Left colon (tissue), 2 donors: ENCODE measurements around the gene SLC38A1. TPM values are rescaled to one million over a fixed set of nuclear protein-coding genes. Genes with fewer than 3 reads are reported as not detected.
"Not testable (repeated sequence)": the region's sequence is repeated elsewhere in the genome, so short reads cannot be mapped to it uniquely, and the experiment has no call there.

Experiments used
- ATAC-seq: fragments of 200-7000 bp; cut with Tn5 transposase; one replicate; pipeline ENCODE4 v1.9.1; 2020; ENCODE audit warnings: mild to moderate bottlenecking, moderate library complexity
- DNase-seq, 2 donors: peaks; one replicate each; pipeline ENCODE4 v3.0.0-alpha.2; 2020
- intact Hi-C, 2 donors: fragments of 100-400 bp; cut with DNase I in 1 of 2; cut with micrococcal nuclease in 1 of 2; formaldehyde crosslinking; loops; one replicate each; pipeline versions ENCODE4 v1.11.2 to v1.14.0; 2022; cut with DNase I, micrococcal nuclease
- total RNA-seq, 2 donors: library from RNA; stranded (reverse); fragmentation: NEBNext Ultra II Directional; extraction: Animal tissue kit (Norgen Biotek cat#: 25700); gene quantifications; one replicate each; pipeline ENCODE4 v1.2.1, GENCODE V29; 2021
- donor health status: DM: no; HTN: no; CAD: no.
- donor health status: DM: yes; HTN: yes; CAD: no.

The SLC38A1 gene
- total RNA-seq, 2 donors from 2014 or later: 126 to 149 TPM

DNA sequence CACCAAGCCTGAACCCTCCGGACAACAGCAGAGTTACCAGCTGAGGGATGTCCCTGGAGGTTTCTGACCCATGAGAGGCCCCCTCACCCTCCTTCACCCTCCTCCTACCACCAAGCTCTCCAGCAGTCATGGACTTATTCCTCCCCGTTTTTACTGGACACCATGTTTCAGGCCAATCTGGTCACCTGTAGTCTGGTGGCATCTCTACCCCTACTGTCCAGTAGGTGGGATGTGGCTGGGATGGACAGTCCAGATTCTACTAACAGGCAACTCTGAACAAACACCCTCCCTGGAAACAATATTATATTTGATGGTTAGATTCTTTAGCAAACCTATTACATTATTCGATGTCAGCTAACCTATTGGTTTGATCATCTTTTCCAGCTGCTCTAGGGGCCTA lies 83.2 kb downstream of the SLC38A1 start:
- ATAC-seq: no peak
- intact Hi-C loops: no loop called here

DNA sequence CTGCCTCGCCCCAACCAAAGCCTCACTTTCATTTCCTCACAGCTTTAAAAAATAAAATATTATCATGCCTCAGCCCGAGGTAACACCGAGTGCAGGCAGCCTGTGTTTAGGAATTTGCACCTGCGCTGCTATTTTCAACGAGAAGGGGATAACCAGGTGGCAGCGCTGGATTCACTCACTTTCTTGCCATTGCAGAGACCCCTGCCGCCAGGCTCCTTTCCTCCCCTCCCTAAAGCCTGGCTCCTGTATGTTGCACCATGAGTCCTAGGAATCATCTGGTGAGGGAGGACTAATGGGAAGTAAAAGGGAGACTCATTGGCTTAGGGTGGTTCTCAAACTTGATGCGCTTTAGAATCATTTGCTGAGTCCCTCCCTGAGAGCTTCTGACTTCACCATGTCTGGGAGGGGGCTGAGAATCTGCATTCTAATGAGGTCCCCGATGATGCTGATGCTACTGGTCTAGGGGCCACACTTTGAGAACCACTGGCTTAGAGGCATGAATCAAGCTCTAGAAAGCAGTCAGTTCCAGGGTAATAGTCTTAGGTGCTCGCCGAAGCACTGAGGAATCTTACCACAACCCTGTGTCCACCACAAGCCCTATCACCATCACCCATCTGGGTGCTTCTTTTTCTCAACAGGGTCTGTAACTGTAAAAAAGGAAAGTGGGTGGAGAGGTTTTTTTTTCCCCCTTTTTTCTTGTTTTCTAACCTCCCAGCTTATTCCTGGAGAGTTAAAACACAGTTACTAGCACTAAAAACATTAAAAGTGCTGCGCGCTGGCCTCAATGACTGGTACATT lies 83.8 kb downstream of the SLC38A1 start:
- DNase-seq (no peak), ATAC-seq (no peak)
- intact Hi-C loops: no loop called here

More for the DNA sequence above, 83.2 kb downstream of the SLC38A1 start:
- DNase-seq: no peak

DNA sequence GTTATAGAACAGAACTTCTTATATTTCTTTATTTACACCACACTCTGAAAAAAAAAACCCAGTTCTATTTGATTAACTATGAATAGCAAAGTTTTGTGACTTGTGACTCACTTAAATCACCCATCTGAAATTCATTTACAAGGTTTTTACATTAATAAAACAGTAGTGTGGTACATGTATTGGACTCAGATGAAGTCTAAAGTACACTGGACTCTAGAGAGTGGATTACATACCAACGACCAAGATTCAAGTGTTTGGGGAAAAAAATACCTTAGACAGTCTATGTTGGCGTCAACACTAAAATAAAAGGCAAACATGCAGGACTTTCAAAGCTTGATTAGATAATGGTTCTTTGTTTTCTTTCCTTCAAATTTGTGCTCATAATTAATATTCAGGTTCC lies 85.7 kb downstream of the SLC38A1 start:
- ATAC-seq: no peak
- intact Hi-C loops: no loop called here
- no peak for DNase-seq

DNA sequence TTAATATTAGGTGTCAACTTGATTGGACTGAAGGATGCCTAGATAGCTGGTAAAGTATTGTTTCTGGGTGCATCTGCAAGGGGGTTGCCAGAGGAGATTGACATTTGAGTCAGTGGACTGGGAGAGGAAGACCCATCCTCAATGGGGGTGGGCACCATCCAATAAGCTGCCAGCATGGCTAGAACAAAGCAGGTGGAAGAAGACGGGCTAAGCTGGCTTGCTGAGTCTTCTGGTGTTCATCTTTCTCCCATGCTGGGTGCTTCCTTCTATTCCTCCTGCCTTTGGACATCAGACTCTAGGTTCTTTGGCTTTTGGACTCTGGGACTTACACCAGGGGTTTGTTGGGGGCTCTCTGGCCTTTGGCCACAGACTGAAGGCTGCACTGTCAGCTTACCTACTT lies 87.4 kb downstream of the SLC38A1 start:
- intact Hi-C loops: no loop called here
- DNase-seq: no peak
- no peak for ATAC-seq

DNA sequence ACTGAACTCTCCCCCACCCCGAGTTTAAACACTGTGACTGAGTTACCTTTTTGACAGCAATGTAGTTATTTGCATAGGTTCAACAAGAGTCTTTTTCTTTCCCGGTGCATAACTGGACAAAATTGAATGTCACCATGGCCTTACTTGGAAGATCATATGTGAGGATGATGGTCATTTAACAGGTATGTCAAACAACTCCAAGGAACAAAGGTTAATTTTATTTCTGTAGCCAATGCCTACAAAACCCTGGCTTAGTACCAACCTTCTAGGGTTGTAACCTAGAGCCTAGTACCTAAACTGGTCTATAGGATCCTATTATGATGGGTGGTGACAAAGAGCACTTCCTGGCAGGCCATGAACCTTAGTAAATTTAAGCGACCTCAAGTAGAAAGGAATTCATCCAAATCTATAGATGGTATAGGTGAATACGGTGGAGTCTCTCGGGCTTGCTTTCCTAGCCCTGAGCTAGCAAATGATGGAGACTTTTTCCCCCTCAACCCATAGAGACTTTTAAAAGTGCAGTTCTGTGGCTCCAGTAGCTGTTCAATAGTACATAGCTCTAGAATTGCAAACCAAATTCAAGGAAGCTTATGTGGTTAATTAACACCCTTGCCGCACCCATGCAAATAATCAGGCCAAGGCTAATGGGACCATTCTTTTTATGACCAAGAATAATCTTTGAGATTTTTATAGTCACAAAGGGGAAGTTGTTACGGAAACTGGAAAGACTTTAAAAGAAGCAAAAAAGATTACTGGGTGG lies 89.0 kb downstream of the SLC38A1 start:
- DNase-seq (peak; percentile 39 to 44), ATAC-seq (peak; percentile 92)
- intact Hi-C loops: no loop called here

DNA sequence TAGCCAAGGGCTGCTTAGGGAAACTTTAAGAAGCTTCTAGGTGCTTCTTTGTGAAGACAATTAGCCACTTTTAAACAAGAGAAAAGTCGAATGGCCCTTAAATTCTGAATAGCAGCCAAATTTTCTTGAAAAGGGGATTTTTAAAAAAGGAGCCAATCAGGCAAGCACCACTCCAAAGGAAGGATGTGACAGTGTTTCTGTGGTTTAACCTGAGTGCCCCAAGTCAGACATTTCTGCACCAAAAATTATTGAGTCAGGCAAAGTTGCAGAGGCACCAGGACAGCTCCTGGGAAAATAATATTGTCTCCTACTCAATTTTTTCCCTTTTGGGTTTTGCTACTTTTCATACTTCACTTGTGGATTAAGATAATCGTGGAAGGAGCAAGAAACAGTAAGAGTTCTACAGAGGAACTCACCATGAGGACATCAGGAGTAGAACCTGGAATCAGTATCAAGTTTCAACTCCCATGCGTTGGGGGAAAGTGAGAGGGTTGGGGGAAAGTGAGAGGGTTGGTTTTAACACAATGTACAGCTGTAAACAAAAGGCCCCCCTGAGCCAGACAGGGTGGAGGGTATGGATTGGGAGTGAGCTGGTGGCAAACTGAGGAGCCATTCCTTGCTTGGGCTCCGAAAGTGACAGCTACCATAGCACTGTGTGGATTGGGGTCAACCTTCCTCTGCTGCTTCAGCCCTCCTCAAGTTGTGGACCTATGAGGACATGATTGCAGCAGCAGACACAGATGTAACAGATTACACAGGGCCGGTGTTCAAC lies 90.8 kb downstream of the SLC38A1 start:
- intact Hi-C loops: no loop called here
- no peak for DNase-seq
- ATAC-seq: no peak

DNA sequence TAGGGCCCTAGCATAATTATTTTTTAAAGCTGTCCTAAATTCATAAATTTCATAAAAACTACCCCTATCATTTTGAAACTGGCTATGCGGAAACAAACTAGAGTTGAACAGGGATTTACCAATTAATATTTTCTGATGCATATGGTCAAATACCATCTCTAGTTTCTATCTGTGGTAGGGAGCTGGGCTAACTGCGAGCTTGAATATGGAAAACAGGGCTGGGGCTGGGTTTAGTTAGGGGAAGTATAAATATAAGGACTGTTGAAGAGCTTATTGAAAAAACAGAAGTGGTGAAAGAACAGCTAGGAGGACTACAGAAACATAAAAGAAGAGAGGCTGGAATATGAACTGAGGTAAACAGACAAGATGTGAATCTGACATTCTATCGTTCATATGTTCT lies 91.8 kb downstream of the SLC38A1 start:
- ATAC-seq: no peak
- DNase-seq: no peak
- intact Hi-C loops: no loop called here

DNA sequence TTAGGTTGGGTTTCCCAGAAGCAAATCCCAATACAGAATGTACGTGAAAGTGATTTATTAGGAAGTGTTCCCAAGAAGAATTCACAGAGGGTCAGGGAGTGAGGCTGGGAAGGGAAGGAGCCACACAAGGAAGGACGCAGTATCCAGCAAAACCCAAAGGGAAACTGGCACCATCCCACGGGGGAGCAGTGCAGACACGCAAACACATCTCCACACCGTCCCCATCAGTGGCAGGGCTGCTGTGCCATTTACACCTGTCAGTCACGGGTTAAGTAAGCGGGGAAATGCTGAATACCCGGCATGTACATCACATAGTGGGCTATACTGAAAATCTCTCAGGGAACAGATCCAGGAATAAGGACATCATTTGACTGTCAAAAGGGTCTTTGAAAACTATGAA lies 93.9 kb downstream of the SLC38A1 start:
- intact Hi-C loops: no loop called here
- DNase-seq (no peak), ATAC-seq (no peak)

DNA sequence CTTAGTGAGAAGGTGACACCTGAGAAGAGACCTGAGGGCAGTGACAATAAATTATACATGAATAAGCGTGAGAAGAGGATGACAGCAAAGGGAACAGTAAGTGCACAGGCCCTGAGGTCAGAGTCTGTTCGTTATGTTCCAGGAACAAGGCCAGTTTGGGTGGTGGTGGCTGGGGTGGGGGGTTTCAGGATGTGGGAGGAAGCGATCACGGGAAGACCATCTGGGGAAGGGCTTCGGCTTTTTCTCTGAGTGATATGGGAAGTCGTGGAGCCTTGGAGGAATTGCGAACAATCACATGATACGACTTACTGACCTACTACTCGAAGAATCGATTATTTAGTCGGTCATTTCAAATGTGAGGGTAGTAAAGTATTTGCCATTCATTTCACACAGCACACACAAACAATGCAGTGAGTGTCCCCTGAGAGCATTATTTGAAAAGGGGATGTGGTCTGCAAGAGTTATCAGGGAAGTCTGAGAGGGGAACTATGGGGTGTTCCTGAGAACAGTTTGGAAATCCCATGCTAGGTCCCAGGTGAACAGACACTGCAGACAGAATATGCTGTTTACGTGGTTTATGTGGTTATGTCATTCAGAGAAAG lies 94.7 kb downstream of the SLC38A1 start:
- DNase-seq (no peak), ATAC-seq (no peak)
- intact Hi-C loops: no loop called here

DNA sequence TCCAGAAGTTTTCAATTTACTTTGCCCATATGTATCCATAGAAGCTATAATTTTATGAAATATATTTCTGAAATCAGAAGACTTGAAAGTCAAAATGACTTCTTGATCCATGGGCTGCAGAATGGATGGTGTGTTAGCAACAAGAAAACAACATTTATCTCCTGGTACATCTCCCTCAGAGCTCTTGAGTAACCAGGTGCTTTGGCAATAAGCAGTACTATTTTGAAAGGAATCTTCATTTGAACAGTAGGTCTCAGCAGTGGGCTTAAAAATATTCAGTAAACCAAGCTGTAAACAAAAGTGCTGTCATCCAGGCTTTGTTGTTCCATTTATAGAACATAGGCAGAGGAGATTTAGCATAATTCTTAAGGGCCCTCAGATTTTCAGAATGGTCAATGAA lies 100.4 kb downstream of the SLC38A1 start:
- DNase-seq (no peak), ATAC-seq (no peak)
- intact Hi-C loops: no loop called here

DNA sequence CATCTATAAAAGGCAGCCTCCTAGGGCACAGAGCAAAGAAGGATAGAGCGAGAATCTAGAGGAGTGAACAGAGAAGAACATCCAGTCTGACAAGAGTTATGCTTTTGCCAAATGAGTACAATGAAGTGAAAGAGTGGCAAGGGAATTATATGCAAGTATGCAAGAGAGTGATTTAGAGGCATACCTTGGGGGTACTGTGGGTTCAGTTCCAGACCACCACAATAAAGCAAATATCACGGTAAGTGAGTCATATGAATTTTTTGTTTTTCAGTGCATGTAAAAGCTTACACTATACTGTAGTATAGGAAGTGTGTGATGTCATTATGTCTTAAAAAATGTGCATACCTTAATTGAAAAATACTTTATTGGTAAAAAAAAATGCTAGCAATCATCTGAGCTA lies 101.4 kb downstream of the SLC38A1 start:
- intact Hi-C loops: no loop called here
- ATAC-seq (no peak), DNase-seq (no peak)

DNA sequence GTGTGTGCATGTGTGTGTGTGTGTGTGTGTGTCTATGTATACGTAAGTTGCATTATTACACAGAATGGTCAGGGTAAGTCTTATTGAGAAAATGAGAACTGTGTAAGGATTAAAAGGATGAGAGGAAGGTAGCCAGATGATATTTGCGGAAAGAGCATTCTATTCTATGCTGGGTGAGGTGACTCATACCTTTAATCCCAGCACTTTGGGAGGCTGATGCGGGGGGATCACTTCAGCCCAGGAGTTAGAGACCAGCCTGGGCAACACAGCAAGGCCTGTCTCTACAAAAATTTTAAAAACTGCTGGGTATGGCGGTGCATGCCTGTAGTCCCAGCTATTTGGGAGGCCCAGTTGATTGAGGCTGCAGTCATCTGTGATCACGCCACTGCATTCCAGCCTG lies 103.7 kb downstream of the SLC38A1 start:
- no peak for DNase-seq
- no peak for ATAC-seq
- intact Hi-C loops: no loop called here

DNA sequence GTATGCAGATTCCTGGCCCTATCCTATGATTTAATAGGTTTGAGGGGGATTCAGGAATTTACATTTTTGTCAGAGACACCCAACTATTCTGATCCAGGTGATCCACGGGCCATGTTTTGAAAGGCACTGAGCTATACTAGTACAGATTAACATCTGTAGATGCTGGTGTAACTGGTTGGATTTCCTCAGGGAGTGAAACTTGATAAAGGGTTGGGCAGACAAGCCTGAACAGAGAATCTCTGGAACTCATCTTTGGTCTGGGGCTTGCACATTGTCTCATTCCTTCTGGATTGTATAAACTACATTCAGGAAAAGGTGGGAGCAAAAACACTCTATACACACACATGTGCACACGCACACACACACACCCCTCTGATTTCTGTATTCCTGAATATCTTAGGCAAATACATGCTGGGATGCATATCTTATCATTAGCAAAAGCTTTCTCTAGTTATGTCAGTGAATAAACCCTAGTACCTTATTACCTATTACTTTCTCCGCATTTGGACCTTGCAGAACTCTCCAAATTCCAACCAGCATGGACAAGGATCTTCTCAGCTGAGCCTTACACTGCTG lies 104.6 kb downstream of the SLC38A1 start:
- ATAC-seq (no peak), DNase-seq (no peak)
- intact Hi-C loops: no loop called here

DNA sequence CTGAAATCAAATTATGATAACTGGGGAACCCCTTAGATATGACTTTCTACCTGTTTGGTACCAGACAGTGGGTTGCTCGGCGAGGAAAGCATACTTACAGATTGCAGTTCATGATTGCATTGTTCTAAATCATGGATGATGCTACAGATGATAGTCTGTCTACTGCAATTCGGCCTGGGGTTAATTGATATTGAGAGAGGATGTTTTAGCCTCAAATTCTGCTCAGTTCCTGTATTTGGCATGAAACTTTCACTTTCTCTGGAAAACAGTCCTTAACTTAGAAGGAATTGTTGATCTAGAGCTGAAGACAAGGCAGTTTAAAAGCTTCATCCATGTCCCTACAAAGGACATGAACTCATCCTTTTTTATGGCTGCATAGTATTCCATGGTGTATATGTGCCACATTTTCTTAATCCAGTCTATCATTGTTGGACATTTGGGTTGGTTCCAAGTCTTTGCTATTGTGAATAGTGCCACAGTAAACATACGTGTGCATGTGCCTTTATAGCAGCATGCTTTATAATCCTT lies 106.2 kb downstream of the SLC38A1 start:
- ATAC-seq, intact Hi-C loops, DNase-seq: not testable (repeated sequence)

DNA sequence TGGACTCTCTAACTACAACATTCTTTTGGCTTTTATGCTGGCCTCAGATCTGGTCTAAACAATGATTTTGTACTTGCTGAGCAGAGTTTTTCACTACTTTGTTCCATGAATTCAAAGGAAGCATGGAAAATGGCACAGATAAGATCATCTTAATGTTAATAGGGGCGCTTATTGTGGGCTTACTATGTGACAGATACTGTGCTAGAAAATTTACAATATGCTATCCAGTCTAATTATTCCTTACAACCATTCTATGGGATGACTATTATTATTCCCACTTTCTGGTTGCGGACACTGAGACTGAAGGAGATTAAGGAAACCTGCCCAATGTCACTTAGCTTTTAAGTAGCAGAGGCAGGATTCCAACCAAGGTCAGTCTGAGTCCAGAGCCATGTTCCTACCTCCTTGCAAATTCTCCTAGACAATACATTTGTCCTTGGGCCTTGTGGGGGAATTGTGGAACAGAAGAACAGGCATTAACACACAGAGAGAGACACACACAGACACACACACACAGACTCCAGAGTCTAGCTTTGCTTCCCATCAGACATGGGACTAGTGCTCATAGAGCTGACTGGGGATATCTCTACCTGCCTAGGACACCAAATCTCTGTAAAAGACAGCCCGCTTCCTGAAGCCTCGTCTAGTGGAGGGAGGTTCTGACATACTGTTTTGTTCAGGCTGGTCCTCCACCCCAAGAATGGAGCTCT lies 107.7 kb downstream of the SLC38A1 start:
- ATAC-seq (no peak), DNase-seq (no peak)
- intact Hi-C loops: no loop called here

DNA sequence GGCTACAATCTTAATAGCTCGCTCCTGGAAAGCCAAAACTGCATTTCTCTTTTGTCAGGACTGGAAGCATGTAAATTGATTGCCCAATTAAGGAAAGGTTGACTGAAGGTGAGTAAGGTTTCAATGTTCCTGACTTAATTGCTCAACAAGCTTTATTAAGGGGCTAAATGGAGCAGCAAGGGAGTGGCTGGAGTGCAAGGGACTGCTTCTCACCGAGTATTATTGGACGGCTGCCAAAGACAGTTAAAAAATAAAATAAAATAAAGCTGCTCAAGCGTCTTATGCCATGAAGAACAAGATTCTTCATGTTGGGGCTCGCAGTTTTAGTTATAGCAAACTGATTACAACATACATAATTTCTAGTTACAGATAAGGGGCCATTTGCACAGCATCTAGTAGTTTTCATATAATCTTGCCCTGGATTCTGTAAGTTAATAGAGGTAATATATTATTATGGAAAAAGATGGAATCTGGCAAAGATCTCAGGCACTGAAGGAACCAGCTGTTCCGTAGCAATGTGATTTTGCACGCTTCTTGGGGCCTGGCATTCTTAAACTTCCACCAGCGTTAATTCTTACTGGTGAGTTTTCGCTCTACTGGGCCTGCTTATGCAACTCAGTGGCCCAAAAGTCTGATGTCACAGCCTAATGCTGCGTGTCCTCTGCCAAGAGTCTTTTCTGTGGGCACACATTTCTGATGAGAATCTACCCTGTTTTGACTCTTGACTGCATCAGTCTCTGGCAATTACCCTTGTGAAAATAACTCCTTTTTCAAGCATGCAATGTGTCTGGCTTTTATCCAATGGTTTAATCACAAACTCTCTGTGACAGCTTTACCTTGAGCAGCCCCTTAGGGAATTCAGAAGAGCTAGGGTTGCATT lies 108.5 kb downstream of the SLC38A1 start:
- peak; percentile 87 for ATAC-seq
- no peak for DNase-seq
- intact Hi-C loops: no loop called here

DNA sequence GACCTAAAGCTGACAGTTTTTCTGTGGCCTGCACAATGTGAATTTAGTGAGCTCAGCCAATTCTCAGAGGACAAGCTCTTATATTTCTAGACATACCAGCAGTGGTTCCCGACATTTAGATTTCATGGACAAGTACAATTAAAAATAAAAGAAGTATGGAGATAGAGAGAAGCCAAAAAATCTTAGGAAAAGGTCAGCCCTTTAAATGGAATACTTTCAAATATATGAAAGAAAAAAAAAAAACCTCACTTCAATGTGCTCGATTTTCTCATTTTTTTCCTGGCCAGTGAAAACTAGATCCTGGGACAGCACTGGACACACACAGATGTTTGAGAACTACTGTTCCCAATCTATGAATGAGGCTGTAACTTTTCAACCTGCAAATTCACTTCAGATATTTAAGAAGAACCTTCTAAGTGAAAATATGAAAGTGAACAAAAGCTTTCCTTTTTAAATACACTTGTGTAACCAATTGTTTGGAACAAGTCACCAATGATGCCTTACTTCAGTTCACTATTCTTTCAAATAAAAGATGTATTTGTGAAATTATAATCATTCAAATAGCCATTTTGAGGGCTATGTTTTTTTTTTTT lies 109.4 kb downstream of the SLC38A1 start:
- DNase-seq (no peak), ATAC-seq (no peak)
- intact Hi-C loops: loop anchor here in 1 of 2 donors (10.0 kb wide), 1 partner anchor 205 kb away; no protein-coding TSS in a partner anchor
